Astrocyte (in vitro differentiated cells and primary cell): ENCODE results near the gene TMEM80. TPM values are rescaled to one million over a fixed set of nuclear protein-coding genes. Genes with fewer than 3 reads are reported as not detected.

Source experiments
- DNase-seq: peaks from one replicate; pipeline ENCODE4 v3.0.0-alpha.2; 2010; ENCODE audit warnings: low read depth
- FAIRE-seq: peaks from 2 replicates; lab custom pipeline; 2011; peaks lifted over from hg19 to GRCh38; lab: Jason Lieb, UNC
- H2AFZ ChIP-seq: 2 replicates; pipeline ENCODE4 v1.6.0; 2012; ENCODE audit warnings: low read depth, low read length, inconsistent platforms
- H3K27ac ChIP-seq: 2 replicates; pipeline ENCODE4 v1.5.1; 2011; ENCODE audit warnings: low read depth, low read length, inconsistent platforms
- H3K27me3 ChIP-seq: 2 replicates; pipeline ENCODE4 v1.6.0; 2011; ENCODE audit warnings: low read length, inconsistent platforms; ENCODE audit not compliant: insufficient read depth
- H3K36me3 ChIP-seq: 2 replicates; pipeline ENCODE4 v1.5.1; 2011; ENCODE audit warnings: low read length, inconsistent platforms; ENCODE audit not compliant: insufficient read depth
- H3K4me1 ChIP-seq: 2 replicates; pipeline ENCODE4 v1.5.1; 2011; ENCODE audit warnings: low read length, inconsistent platforms; ENCODE audit not compliant: insufficient read depth
- H3K4me2 ChIP-seq: 2 replicates; pipeline ENCODE4 v1.6.0; 2012; ENCODE audit warnings: low read length, inconsistent platforms
- H3K4me3 ChIP-seq: 2 replicates; pipeline ENCODE4 v1.5.1; 2011; ENCODE audit warnings: low read depth, mild to moderate bottlenecking, low read length, inconsistent platforms; ENCODE audit not compliant: insufficient read depth
- H3K79me2 ChIP-seq: 2 replicates; pipeline ENCODE4 v1.6.0; 2012; ENCODE audit warnings: mild to moderate bottlenecking, low read length, inconsistent platforms; ENCODE audit not compliant: insufficient read depth
- H3K9ac ChIP-seq: 2 replicates; pipeline ENCODE4 v1.6.0; 2012; ENCODE audit warnings: mild to moderate bottlenecking, low read length, inconsistent platforms
- H3K9me3 ChIP-seq: 2 replicates; pipeline ENCODE4 v1.5.1; 2012; ENCODE audit warnings: low read depth, mild to moderate bottlenecking, low read length, inconsistent platforms; ENCODE audit not compliant: insufficient read depth
- H4K20me1 ChIP-seq: 2 replicates; pipeline ENCODE4 v1.6.0; 2012; ENCODE audit warnings: low read length, inconsistent platforms; ENCODE audit not compliant: insufficient read depth
- H3K27ac Mint-ChIP-seq: one replicate; pipeline ENCODE4 v1.8.0; 2021; ENCODE audit warnings: mild to moderate bottlenecking, mixed read lengths; ENCODE audit not compliant: unreplicated experiment
- H3K27me3 Mint-ChIP-seq: one replicate; pipeline ENCODE4 v1.8.0; 2021; ENCODE audit warnings: low read depth, mixed read lengths; ENCODE audit not compliant: unreplicated experiment
- H3K36me3 Mint-ChIP-seq: one replicate; pipeline ENCODE4 v1.8.0; 2021; ENCODE audit warnings: low read depth, mixed read lengths; ENCODE audit not compliant: unreplicated experiment
- H3K4me1 Mint-ChIP-seq: one replicate; pipeline ENCODE4 v1.8.0; 2021; ENCODE audit warnings: low read depth, mixed read lengths; ENCODE audit not compliant: unreplicated experiment
- H3K4me3 Mint-ChIP-seq: one replicate; pipeline ENCODE4 v1.8.0; 2021; ENCODE audit warnings: mild to moderate bottlenecking, moderate library complexity, mixed read lengths; ENCODE audit not compliant: unreplicated experiment
- H3K9me3 Mint-ChIP-seq: one replicate; pipeline ENCODE4 v1.8.0; 2021; ENCODE audit warnings: mild to moderate bottlenecking, mixed read lengths; ENCODE audit not compliant: unreplicated experiment
- CTCF ChIP-seq: IDR thresholded peaks from 2 replicates; pipeline ENCODE4 v1.5.1; 2011; ENCODE audit warnings: low read depth, mild to moderate bottlenecking, inconsistent platforms, low read length, moderate library complexity; ENCODE audit not compliant: insufficient read depth
- EZH2 ChIP-seq: IDR thresholded peaks from 2 replicates; pipeline ENCODE4 v1.6.1; 2012; ENCODE audit warnings: mild to moderate bottlenecking, low read length, inconsistent platforms; ENCODE audit not compliant: insufficient read depth
- total RNA-seq: library from RNA; stranded (reverse); gene quantifications from 2 replicates; pipeline ENCODE4 v1.2.1, GENCODE V29; 2021

The TMEM80 gene
- total RNA-seq, 1 donor from 2014 or later: 16.1 TPM

- Histone ChIP-seq H3K9ac (no peak overlapping the region), H3K27me3 (no peaks in the 10 kb centered on the region), H3K9me3 (no peaks in the 10 kb centered on the region), H3K79me2 (peaks cover 33% of the 10 kb centered on the region), H2AFZ (no peak overlapping the region), H4K20me1 (peaks cover 35% of the 10 kb centered on the region), H3K36me3 (peaks cover 3% of the 10 kb centered on the region), H3K4me3 (no peak overlapping the region), H3K27ac (no peak overlapping the region), H3K4me1 (peaks cover 25% of the 10 kb centered on the region), H3K4me2 (no peak overlapping the region)
- Mint-ChIP-seq H3K4me3 (no peak overlapping the region), H3K4me1 (peaks cover 33% of the 10 kb centered on the region), H3K27ac (no peak overlapping the region), H3K36me3 (peaks cover 3% of the 10 kb centered on the region), H3K27me3 (no peaks in the 10 kb centered on the region), H3K9me3 (no peaks in the 10 kb centered on the region)
- FAIRE-seq (no peak), DNase-seq (no peak)
- no peak for TF ChIP-seq EZH2
- no peak for TF ChIP-seq CTCF
Measured at GRCh38 chr11:699753-700152, 4.1 kb downstream of the TMEM80 start.

GRCh38 chr11:701741-702461 is 6.3 kb downstream of the TMEM80 start:
- no peak for TF ChIP-seq CTCF
- no peak for TF ChIP-seq EZH2
- Histone ChIP-seq H3K36me3 (peaks cover 3% of the 10 kb centered on the region), H3K4me3 (no peak overlapping the region), H3K4me1 (peaks cover 29% of the 10 kb centered on the region), H2AFZ (no peak overlapping the region), H3K9ac (no peak overlapping the region), H4K20me1 (peaks cover 37% of the 10 kb centered on the region), H3K4me2 (no peak overlapping the region), H3K27me3 (no peaks in the 10 kb centered on the region), H3K79me2 (peaks cover 32% of the 10 kb centered on the region), H3K27ac (no peak overlapping the region), H3K9me3 (no peaks in the 10 kb centered on the region)
- H3K27me3 Mint-ChIP-seq: no peaks in the 10 kb centered on the region
- H3K4me3 Mint-ChIP-seq: no peak overlapping the region
- no peaks in the 10 kb centered on the region for H3K9me3 Mint-ChIP-seq
- H3K36me3 Mint-ChIP-seq: peaks cover 3% of the 10 kb centered on the region
- FAIRE-seq (no peak), DNase-seq (no peak)
- H3K27ac Mint-ChIP-seq: no peak overlapping the region
- H3K4me1 Mint-ChIP-seq: peaks cover 27% of the 10 kb centered on the region
